GM18873 (cell line): ENCODE measurements around the gene ASIP.

Experiments used
- ATAC-seq: cut with Tn5 transposase; IDR thresholded peaks from one replicate; pipeline ENCODE4 v1.9.1; 2021; ENCODE audit warnings: mild to moderate bottlenecking, moderate library complexity, moderate number of reproducible peaks; ENCODE audit not compliant: unreplicated experiment, low FRiP score

Gene ASIP

GRCh38 chr20:34309691-34310090 is 68.5 kb downstream of the ASIP start:
- ATAC-seq, result no peak

GRCh38 chr20:34310481-34311117 is 69.4 kb downstream of the ASIP start:
- ATAC-seq, result no peak

GRCh38 chr20:34311118-34312023 is 70.1 kb downstream of the ASIP start:
- no peak for ATAC-seq

- no peak for ATAC-seq
These were observed 70.8 kb downstream of the ASIP start for GRCh38 chr20:34312024-34312460.

- no peak for ATAC-seq
These were observed 71.5 kb downstream of the ASIP start for GRCh38 chr20:34312544-34313217.

- no peak for ATAC-seq
These were observed 74.0 kb downstream of the ASIP start for GRCh38 chr20:34315236-34315635.

- no peak for ATAC-seq
These were observed 75.1 kb downstream of the ASIP start for GRCh38 chr20:34316196-34316814.
